ENCODE measurements around the gene DUS1L. TPM values are rescaled to one million over a fixed set of nuclear protein-coding genes. Genes with fewer than 3 reads are reported as not detected.

The DUS1L gene
- total RNA-seq, 4 donors from 2014 or later: 65.8 to 113 (median 89.8) TPM

- WGBS, 2 donors: 63 to 90% methylated on average over 17 to 33 of the region's 34 CpGs
- H3K4me3 ChIP-seq (ENCODE audit: low read depth, poor library complexity, severe bottlenecking): no peak overlapping the region
- intact Hi-C loops (cut with DNase I; ENCODE audit: low total_unique reads): loop anchor here (2.0 kb wide), 1 partner anchor 57 kb away; no protein-coding TSS in a partner anchor
- no peak for DNase-seq (ENCODE audit: low spot score in 2 of 2)
- TF ChIP-seq POLR2A (IDR thresholded peaks at IDR 0.05) (no peak), CTCF (IDR thresholded peaks at IDR 0.05) (no peak)
These were observed 45.7 kb downstream of the DUS1L start for GRCh38 chr17:82019690-82020571.

GRCh38 chr17:82018989-82019689, 46.5 kb downstream of the DUS1L start:
- no peak overlapping the region for H3K4me3 ChIP-seq (ENCODE audit: low read depth, poor library complexity, severe bottlenecking)

GRCh38 chr17:82018152-82018988, 47.2 kb downstream of the DUS1L start:
- TF ChIP-seq CTCF (IDR thresholded peaks at IDR 0.05) (no peak), POLR2A (IDR thresholded peaks at IDR 0.05) (no peak)
- WGBS, 2 donors: 51 to 56% methylated on average over 15 to 17 of the region's 19 CpGs
- no peak for DNase-seq (ENCODE audit: low spot score in 2 of 2)
- no peak overlapping the region for H3K4me3 ChIP-seq (ENCODE audit: low read depth, poor library complexity, severe bottlenecking)
- intact Hi-C loops (cut with DNase I; ENCODE audit: low total_unique reads): loop anchor here (2.0 kb wide), 1 partner anchor 56 kb away; no protein-coding TSS in a partner anchor

More at GRCh38 chr17:82018989-82019689, 46.5 kb downstream of the DUS1L start:
- 86 to 91% methylated on average over 33 of the region's 33 CpGs for WGBS, 2 donors
- intact Hi-C loops (cut with DNase I; ENCODE audit: low total_unique reads): loop anchor here (2.0 kb wide), 1 partner anchor 56 kb away; no protein-coding TSS in a partner anchor
- TF ChIP-seq POLR2A (IDR thresholded peaks at IDR 0.05) (no peak), CTCF (IDR thresholded peaks at IDR 0.05) (no peak)
- DNase-seq (ENCODE audit: low spot score in 2 of 2): no peak

GRCh38 chr17:82017612-82018151, 47.9 kb downstream of the DUS1L start:
- no peak for DNase-seq (ENCODE audit: low spot score in 2 of 2)
- H3K4me3 ChIP-seq (ENCODE audit: low read depth, poor library complexity, severe bottlenecking): no peak overlapping the region
- intact Hi-C loops (cut with DNase I; ENCODE audit: low total_unique reads): loop anchor here (2.0 kb wide), 1 partner anchor 55 kb away; no protein-coding TSS in a partner anchor
- TF ChIP-seq POLR2A (IDR thresholded peaks at IDR 0.05) (no peak), CTCF (IDR thresholded peaks at IDR 0.05) (no peak)
- 66 to 73% methylated on average over 10 to 13 of the region's 13 CpGs for WGBS, 2 donors

GRCh38 chr17:82016875-82017459, 48.6 kb downstream of the DUS1L start:
- intact Hi-C loops (cut with DNase I; ENCODE audit: low total_unique reads): no loop called here
- WGBS, 2 donors: 86 to 87% methylated on average over 17 to 24 of the region's 24 CpGs
- TF ChIP-seq POLR2A (IDR thresholded peaks at IDR 0.05) (no peak), CTCF (IDR thresholded peaks at IDR 0.05) (no peak)
- H3K4me3 ChIP-seq (ENCODE audit: low read depth, poor library complexity, severe bottlenecking): no peak overlapping the region
- no peak for DNase-seq (ENCODE audit: low spot score in 2 of 2)
